SH-SY5Y (cell line): ENCODE measurements around the gene CEP44.

ENCODE experiments used
- GATA2 ChIP-seq: IDR thresholded peaks from 2 replicates; pipeline ENCODE4 v1.6.1; 2011; ENCODE audit warnings: mild to moderate bottlenecking, low read depth, low read length
- GATA3 ChIP-seq: IDR thresholded peaks from 2 replicates; pipeline ENCODE4 v1.6.1; 2011; ENCODE audit warnings: low read depth, mild to moderate bottlenecking, low read length, moderate library complexity

GRCh38 chr4:174281901-174282300 lies 1.8 kb upstream of the CEP44 start:
- TF ChIP-seq GATA2 (no peak), GATA3 (no peak)
